IMR-90 (cell line): ENCODE data around the gene NOC2L. TPM values are rescaled to one million over a fixed set of nuclear protein-coding genes. Genes with fewer than 3 reads are reported as not detected.

Experiments used
- ATAC-seq: fragments of 200-7000 bp; cut with Tn5 transposase; 2 replicates; pipeline ENCODE4 v1.9.1; 2020; ENCODE audit warnings: low read depth, mild to moderate bottlenecking, moderate library complexity
- BruUV-seq: library from RNA; stranded (reverse); fragments of 400-500 nt; replicated peaks from 2 replicates; lab custom pipeline; 2021; lab: Mats Ljungman, UMichigan
- CTCF ChIA-PET: fragments of 300-600 bp; formaldehyde crosslinking; extraction: SDS; loops from one replicate; lab custom pipeline; 2021; ENCODE audit warnings: antibody characterized with exemption; lab: Yijun Ruan, JAX
- POLR2A ChIA-PET: fragments of 300-600 bp; sonication (Branson Sonifier 250); formaldehyde crosslinking; loops from one replicate; lab custom pipeline; 2022; ENCODE audit warnings: antibody characterized with exemption; ENCODE audit not compliant: unreplicated experiment; lab: Charles Lee
- DNase-seq: peaks from one replicate; pipeline ENCODE4 v3.0.0; 2013
- H2AFZ ChIP-seq: replicated peaks from 2 replicates; pipeline ENCODE3; 2013; ENCODE audit warnings: low read length, mild to moderate bottlenecking; ENCODE audit not compliant: poor library complexity
- H2AK5ac ChIP-seq: 2 replicates; pipeline ENCODE4 v1.6.1; 2013; ENCODE audit warnings: low read depth, low read length, inconsistent platforms
- H2AK9ac ChIP-seq: replicated peaks from 2 replicates; pipeline ENCODE3; 2013; ENCODE audit warnings: mild to moderate bottlenecking, low read depth, low read length, moderate library complexity; ENCODE audit not compliant: poor library complexity
- H2BK120ac ChIP-seq: 2 replicates; pipeline ENCODE4 v1.6.1; 2013; ENCODE audit warnings: low read depth, low read length, inconsistent platforms
- H2BK15ac ChIP-seq: 3 replicates; pipeline ENCODE4 v1.6.1; 2013; ENCODE audit warnings: low read depth, low read length, inconsistent platforms
- H2BK20ac ChIP-seq: 2 replicates; pipeline ENCODE4 v1.6.1; 2013; ENCODE audit warnings: low read depth, mild to moderate bottlenecking, inconsistent platforms, low read length, moderate library complexity
- H2BK5ac ChIP-seq: 2 replicates; pipeline ENCODE4 v1.6.1; 2013; ENCODE audit warnings: mild to moderate bottlenecking, low read depth, low read length, inconsistent platforms; ENCODE audit not compliant: poor library complexity, severe bottlenecking
- H3K14ac ChIP-seq: replicated peaks from 2 replicates; pipeline ENCODE4 v1.6.1; 2013; ENCODE audit warnings: low read depth, low read length, inconsistent platforms
- H3K18ac ChIP-seq: 2 replicates; pipeline ENCODE4 v1.6.1; 2013; ENCODE audit warnings: low read depth, low read length, control low read depth
- H3K23ac ChIP-seq: 2 replicates; pipeline ENCODE4 v1.6.1; 2013; ENCODE audit warnings: low read depth, low read length, inconsistent platforms
- H3K27ac ChIP-seq: 2 replicates; pipeline ENCODE4 v1.5.1; 2013; ENCODE audit warnings: mild to moderate bottlenecking, control low read depth, low read length; ENCODE audit not compliant: insufficient read depth
- H3K27me3 ChIP-seq: 2 replicates; pipeline ENCODE4 v1.6.1; 2013; ENCODE audit warnings: low read length; ENCODE audit not compliant: control insufficient read depth, insufficient read depth
- H3K36me3 ChIP-seq: 2 replicates; pipeline ENCODE4 v1.6.1; 2013; ENCODE audit warnings: low read length, mixed read lengths; ENCODE audit not compliant: control insufficient read depth, insufficient read depth
- H3K4ac ChIP-seq: 2 replicates; pipeline ENCODE4 v1.6.1; 2013; ENCODE audit warnings: low read depth, low read length, inconsistent platforms
- H3K4me1 ChIP-seq: 2 replicates; pipeline ENCODE4 v1.6.1; 2013; ENCODE audit warnings: low read length, mixed read lengths; ENCODE audit not compliant: control insufficient read depth, insufficient read depth
- H3K4me2 ChIP-seq: 2 replicates; pipeline ENCODE4 v1.6.1; 2013; ENCODE audit warnings: low read depth, mild to moderate bottlenecking, control low read depth, low read length, moderate library complexity
- H3K4me3 ChIP-seq: 2 replicates; pipeline ENCODE4 v1.5.1; 2013; ENCODE audit warnings: low read depth, mild to moderate bottlenecking, control low read depth, low read length, moderate library complexity; ENCODE audit not compliant: insufficient read depth
- H3K56ac ChIP-seq: 2 replicates; pipeline ENCODE4 v1.6.1; 2013; ENCODE audit warnings: low read length, inconsistent platforms; ENCODE audit not compliant: insufficient read depth; ENCODE audit errors: extremely low read depth
- H3K79me1 ChIP-seq, 2 experiments: 2 replicates each; pipeline ENCODE4 v1.6.1; 2013; ENCODE audit warnings: low read length in 2 of 2, inconsistent platforms in 1 of 2, low read depth in 1 of 2
- H3K9ac ChIP-seq: 2 replicates; pipeline ENCODE4 v1.6.1; 2013; ENCODE audit warnings: low read depth, low read length, control low read depth
- H3K9me1 ChIP-seq: 2 replicates; pipeline ENCODE4 v1.6.1; 2013; ENCODE audit warnings: low read length, inconsistent platforms; ENCODE audit not compliant: insufficient read depth
- H3K9me3 ChIP-seq: 2 replicates; pipeline ENCODE4 v1.6.1; 2013; ENCODE audit warnings: low read length; ENCODE audit not compliant: control insufficient read depth, insufficient read depth
- H4K20me1 ChIP-seq: 2 replicates; pipeline ENCODE4 v1.6.1; 2013; ENCODE audit warnings: low read length, inconsistent platforms; ENCODE audit not compliant: insufficient read depth
- H4K5ac ChIP-seq: 2 replicates; pipeline ENCODE4 v1.6.1; 2013; ENCODE audit warnings: mild to moderate bottlenecking, low read depth, low read length, control low read depth
- H4K8ac ChIP-seq, 2 experiments: 2 replicates each; pipeline ENCODE4 v1.6.1; 2013; ENCODE audit warnings: low read depth in 2 of 2, low read length in 2 of 2, control low read depth in 1 of 2, inconsistent platforms in 1 of 2
- H4K91ac ChIP-seq: 2 replicates; pipeline ENCODE4 v1.6.1; 2013; ENCODE audit warnings: low read depth, low read length, inconsistent platforms; ENCODE audit not compliant: insufficient read depth
- BHLHE40 ChIP-seq: fragments of 150-350 bp; IDR thresholded peaks from 2 replicates; pipeline ENCODE4 v1.6.1; 2016; ENCODE audit warnings: mild to moderate bottlenecking, low read depth, low read length
- CEBPB ChIP-seq: IDR thresholded peaks from 2 replicates; pipeline ENCODE4 v1.6.1; 2012; ENCODE audit warnings: low read depth, low read length, improper control_type of control experiment
- CHD1 ChIP-seq: IDR thresholded peaks from 2 replicates; pipeline ENCODE4 v1.6.1; 2012; ENCODE audit warnings: low read depth, low read length, improper control_type of control experiment
- CTCF ChIP-seq: conservative IDR thresholded peaks from 2 replicates; pipeline ENCODE4 v1.5.1; 2012; ENCODE audit warnings: mild to moderate bottlenecking, low read depth, low read length, improper control_type of control experiment
- ELK1 ChIP-seq: fragments of 150-350 bp; IDR thresholded peaks from 2 replicates; pipeline ENCODE4 v1.6.1; 2016; ENCODE audit warnings: low read depth, mild to moderate bottlenecking, low read length, moderate library complexity, borderline replicate concordance
- FOS ChIP-seq: fragments of 150-350 bp; IDR thresholded peaks from 2 replicates; pipeline ENCODE4 v1.6.1; 2016; ENCODE audit warnings: low read depth, low read length
- MAFK ChIP-seq: IDR thresholded peaks from 2 replicates; pipeline ENCODE4 v1.6.1; 2012; ENCODE audit warnings: low read depth, low read length, improper control_type of control experiment
- MXI1 ChIP-seq: IDR thresholded peaks from 2 replicates; pipeline ENCODE4 v1.6.1; 2012; ENCODE audit warnings: low read depth, mild to moderate bottlenecking, low read length, moderate library complexity, borderline replicate concordance
- NFE2L2 ChIP-seq: fragments of 150-350 bp; IDR thresholded peaks from 2 replicates; pipeline ENCODE4 v1.6.1; 2016; ENCODE audit warnings: low read depth, mild to moderate bottlenecking, low read length
- POLR2A ChIP-seq: IDR thresholded peaks from 2 replicates; pipeline ENCODE4 v1.6.1; 2012; ENCODE audit warnings: mild to moderate bottlenecking, low read depth, low read length
- RAD21 ChIP-seq: IDR thresholded peaks from 2 replicates; pipeline ENCODE4 v1.6.1; 2012; ENCODE audit warnings: low read length, improper control_type of control experiment
- RCOR1 ChIP-seq: IDR thresholded peaks from 2 replicates; pipeline ENCODE4 v1.6.1; 2012; ENCODE audit warnings: mild to moderate bottlenecking, low read length, improper control_type of control experiment; ENCODE audit not compliant: insufficient replicate concordance
- SMC3 ChIP-seq: fragments of 150-350 bp; IDR thresholded peaks from 2 replicates; pipeline ENCODE4 v1.6.1; 2016; ENCODE audit warnings: low read depth, mild to moderate bottlenecking, antibody characterized with exemption, low read length, moderate library complexity
- USF2 ChIP-seq: fragments of 150-350 bp; IDR thresholded peaks from 2 replicates; pipeline ENCODE4 v1.6.1; 2017; ENCODE audit warnings: mild to moderate bottlenecking, antibody characterized with exemption, low read length, low read depth
- WGBS, 2 experiments: methylation state at CpG; one replicate each; pipeline versions ENCODE4 v1.1.5 to v1.1.7; 2013; ENCODE audit warnings: missing lambda C conversion rate in 2 of 2; ENCODE audit not compliant: insufficient read length in 1 of 2; ENCODE audit errors: extremely low coverage in 2 of 2; 5-methylcytosine and 5-hydroxymethylcytosine counted together
- dilution Hi-C: fragments of 300-500 bp; cut with HindIII; formaldehyde crosslinking; loops from one replicate; pipeline ENCODE4 v1.14.3; 2018; ENCODE audit warnings: low sequenced_read_pairs; ENCODE audit not compliant: unreplicated experiment
- in situ Hi-C: fragments of 300-500 bp; cut with MboI; formaldehyde crosslinking; loops from 3 replicates; pipeline ENCODE4 v1.14.3; 2019; ENCODE audit warnings: low sequenced_read_pairs, inconsistent platforms, mixed read lengths
- intact Hi-C: fragments of 100-400 bp; cut with micrococcal nuclease; formaldehyde crosslinking; loops from 2 replicates; pipeline ENCODE4 v1.10.0; 2022
- polyA plus RNA-seq, 3 experiments: library from polyadenylated mRNA; depleted of rRNA; stranded (reverse); fragments of >200 nt; gene quantifications; 2 replicates each; pipeline ENCODE4 v1.2.3, GENCODE V29; 2012; ENCODE audit warnings: low replicate concordance in 1 of 3
- total RNA-seq: library from RNA; depleted of rRNA; stranded (reverse); fragments of >200 nt; gene quantifications from 2 replicates; pipeline ENCODE4 v1.2.3, GENCODE V29; 2012

The NOC2L gene
- total and polyA plus RNA-seq, 2 of the 4 experiments (the other 2 are of a cell fraction) = 74.2 to 106 TPM

GRCh38 chr1:985126-985525, 26.1 kb upstream of the NOC2L start:
- H2AFZ ChIP-seq = no peak overlapping the region
- no peak overlapping the region for H2BK15ac ChIP-seq
- ATAC-seq = no peak
- H2BK120ac ChIP-seq = no peak overlapping the region
- H3K4ac ChIP-seq = no peak overlapping the region
- H3K4me1 ChIP-seq = no peaks in the 10 kb centered on the region
- no peak overlapping the region for H3K9ac ChIP-seq
- CTCF ChIA-PET = interaction anchor here (0.8 to 1.5 kb wide), 5 partner anchors 10 to 78 kb away, joined by 3 to 9 read pairs (median 4); no protein-coding TSS in a partner anchor
- no peak overlapping the region for H2AK9ac ChIP-seq
- H3K4me2 ChIP-seq = no peak overlapping the region
- H4K20me1 ChIP-seq = no peaks in the 10 kb centered on the region; the same call in 1 of the 2 replicates
- H3K18ac ChIP-seq = no peak overlapping the region
- no peak overlapping the region for H3K23ac ChIP-seq
- H3K27me3 ChIP-seq = peaks cover 5% of the 10 kb centered on the region; the same call in 1 of the 2 replicates
- intact Hi-C loops = no loop called here
- H3K79me1 ChIP-seq = no peaks in the 10 kb centered on the region
- dilution Hi-C loops = no loop called here
- H4K8ac ChIP-seq = no peak overlapping the region
- no peak overlapping the region for H3K4me3 ChIP-seq
- H3K14ac ChIP-seq = no peak overlapping the region
- no peak overlapping the region for H3K56ac ChIP-seq
- no peak for DNase-seq
- H3K9me3 ChIP-seq = no peaks in the 10 kb centered on the region
- H2AK5ac ChIP-seq = no peak overlapping the region
- no peak overlapping the region for H4K5ac ChIP-seq
- no peak overlapping the region for H3K27ac ChIP-seq
- H3K36me3 ChIP-seq = no peaks in the 10 kb centered on the region
- POLR2A ChIA-PET = no interaction called here
- H2BK20ac ChIP-seq = no peak overlapping the region
- H4K91ac ChIP-seq = no peak overlapping the region
- no peaks in the 10 kb centered on the region for H3K9me1 ChIP-seq
- 67% methylated on average over 4 of the region's 13 CpGs; no CpG with 5 or more reads in 1 of the 2 experiments for WGBS, 2 experiments
- in situ Hi-C loops = no loop called here
- TF ChIP-seq POLR2A (no peak; the same call in 1 of the 2 replicates), USF2 (no peak), CEBPB (no peak), RCOR1 (no peak), CTCF (no peak), SMC3 (no peak), FOS (no peak), ELK1 (no peak), NFE2L2 (no peak), BHLHE40 (no peak), MAFK (no peak), CHD1 (no peak), MXI1 (no peak), RAD21 (no peak)
- no peak overlapping the region for H2BK5ac ChIP-seq
- no TSS peak for BruUV-seq
